ENCODE results near the gene MED26. TPM values are rescaled to one million over a fixed set of nuclear protein-coding genes. Genes with fewer than 3 reads are reported as not detected.
A peak's percentile ranks its signal among the peaks of the same experiment; 100 is the strongest.

MED26 gene
- total and polyA plus RNA-seq, 2 of the 13 experiments (the other 11 are each of a cell fraction or from before 2014, with no cell fraction given) = 3.5 to 3.8 TPM

DNA sequence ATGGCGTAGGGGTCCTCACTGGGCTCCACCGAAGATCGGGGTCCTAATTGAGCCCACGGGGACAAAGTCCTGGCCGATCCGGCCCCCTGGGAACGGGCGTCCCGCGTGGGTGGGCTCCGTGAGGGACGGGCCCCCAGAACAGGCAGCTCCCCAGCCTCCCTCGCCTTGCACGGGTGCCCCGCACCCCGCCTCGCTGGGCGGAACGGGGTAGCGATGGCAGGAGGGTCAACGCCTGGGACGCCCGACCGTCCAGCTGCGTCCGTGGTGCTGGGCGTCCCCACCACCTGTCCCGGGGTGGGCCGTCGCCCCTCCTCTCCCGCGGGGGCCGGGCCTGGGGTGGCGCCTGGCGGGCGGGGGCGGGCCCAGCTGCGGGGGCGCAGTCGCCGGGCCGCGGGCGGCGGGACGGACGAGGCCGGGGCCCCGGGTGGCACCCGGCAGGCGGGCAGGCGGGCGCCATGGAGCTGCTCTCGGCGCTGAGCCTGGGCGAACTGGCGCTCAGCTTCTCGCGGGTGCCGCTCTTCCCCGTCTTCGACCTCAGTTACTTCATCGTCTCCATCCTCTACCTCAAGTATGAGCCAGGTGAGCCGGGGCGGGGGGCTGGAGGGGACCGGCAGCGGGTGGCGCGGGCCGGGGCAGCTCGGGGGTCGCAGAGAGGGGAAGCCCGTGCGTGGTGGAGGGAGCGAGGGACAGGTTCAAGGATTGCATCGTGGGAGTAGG, 32.9 kb upstream of the MED26 start, which contains the start of gene TMEM38A (continued):
- TF ChIP-seq, protein P1, sequence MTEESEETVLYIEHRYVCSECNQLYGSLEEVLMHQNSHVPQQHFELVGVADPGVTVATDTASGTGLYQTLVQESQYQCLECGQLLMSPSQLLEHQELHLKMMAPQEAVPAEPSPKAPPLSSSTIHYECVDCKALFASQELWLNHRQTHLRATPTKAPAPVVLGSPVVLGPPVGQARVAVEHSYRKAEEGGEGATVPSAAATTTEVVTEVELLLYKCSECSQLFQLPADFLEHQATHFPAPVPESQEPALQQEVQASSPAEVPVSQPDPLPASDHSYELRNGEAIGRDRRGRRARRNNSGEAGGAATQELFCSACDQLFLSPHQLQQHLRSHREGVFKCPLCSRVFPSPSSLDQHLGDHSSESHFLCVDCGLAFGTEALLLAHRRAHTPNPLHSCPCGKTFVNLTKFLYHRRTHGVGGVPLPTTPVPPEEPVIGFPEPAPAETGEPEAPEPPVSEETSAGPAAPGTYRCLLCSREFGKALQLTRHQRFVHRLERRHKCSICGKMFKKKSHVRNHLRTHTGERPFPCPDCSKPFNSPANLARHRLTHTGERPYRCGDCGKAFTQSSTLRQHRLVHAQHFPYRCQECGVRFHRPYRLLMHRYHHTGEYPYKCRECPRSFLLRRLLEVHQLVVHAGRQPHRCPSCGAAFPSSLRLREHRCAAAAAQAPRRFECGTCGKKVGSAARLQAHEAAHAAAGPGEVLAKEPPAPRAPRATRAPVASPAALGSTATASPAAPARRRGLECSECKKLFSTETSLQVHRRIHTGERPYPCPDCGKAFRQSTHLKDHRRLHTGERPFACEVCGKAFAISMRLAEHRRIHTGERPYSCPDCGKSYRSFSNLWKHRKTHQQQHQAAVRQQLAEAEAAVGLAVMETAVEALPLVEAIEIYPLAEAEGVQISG (CRISPR knock-in tag; IDR thresholded peaks at IDR 0.05) = no peak
- TF ChIP-seq, protein P2, sequence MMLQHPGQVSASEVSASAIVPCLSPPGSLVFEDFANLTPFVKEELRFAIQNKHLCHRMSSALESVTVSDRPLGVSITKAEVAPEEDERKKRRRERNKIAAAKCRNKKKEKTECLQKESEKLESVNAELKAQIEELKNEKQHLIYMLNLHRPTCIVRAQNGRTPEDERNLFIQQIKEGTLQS (CRISPR knock-in tag; IDR thresholded peaks at IDR 0.05) = no peak
- no peak for TF ChIP-seq ZNF224 (CRISPR knock-in tag; IDR thresholded peaks at IDR 0.05)
- TF ChIP-seq ZNF749 (CRISPR knock-in tag; IDR thresholded peaks at IDR 0.05; ENCODE audit: borderline replicate concordance) = 0 out of 2 replicates have a peak, but pooled peaks have one; percentile 53
- TF ChIP-seq, protein P3, sequence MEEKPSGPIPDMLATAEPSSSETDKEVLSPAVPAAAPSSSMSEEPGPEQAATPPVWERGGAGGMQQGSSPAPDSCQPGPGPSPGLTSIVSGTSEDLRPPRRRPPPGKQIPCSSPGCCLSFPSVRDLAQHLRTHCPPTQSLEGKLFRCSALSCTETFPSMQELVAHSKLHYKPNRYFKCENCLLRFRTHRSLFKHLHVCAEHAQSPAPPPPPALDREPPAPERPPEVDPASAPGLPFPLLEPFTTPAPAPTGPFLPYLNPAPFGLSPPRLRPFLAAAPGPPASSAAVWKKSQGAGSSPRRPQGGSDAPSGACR (CRISPR knock-in tag; IDR thresholded peaks at IDR 0.05) = 0 out of 2 replicates have a peak, but pooled peaks have one; percentile 23
- TF ChIP-seq, protein P4, sequence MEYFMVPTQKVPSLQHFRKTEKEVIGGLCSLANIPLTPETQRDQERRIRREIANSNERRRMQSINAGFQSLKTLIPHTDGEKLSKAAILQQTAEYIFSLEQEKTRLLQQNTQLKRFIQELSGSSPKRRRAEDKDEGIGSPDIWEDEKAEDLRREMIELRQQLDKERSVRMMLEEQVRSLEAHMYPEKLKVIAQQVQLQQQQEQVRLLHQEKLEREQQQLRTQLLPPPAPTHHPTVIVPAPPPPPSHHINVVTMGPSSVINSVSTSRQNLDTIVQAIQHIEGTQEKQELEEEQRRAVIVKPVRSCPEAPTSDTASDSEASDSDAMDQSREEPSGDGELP (IDR thresholded peaks at IDR 0.05; ENCODE audit: borderline replicate concordance, low read depth) = peak; percentile 68; the same call in 1 of the 2 replicates
- no peak for TF ChIP-seq ARHGAP35 (CRISPR knock-in tag; IDR thresholded peaks at IDR 0.05; ENCODE audit: borderline replicate concordance)
- TF ChIP-seq GABPA (IDR thresholded peaks at IDR 0.05; ENCODE audit: low read depth, low read length) = no peak
- TF ChIP-seq GABPA (CRISPR knock-in tag; IDR thresholded peaks at IDR 0.05; ENCODE audit: low read depth) = no peak
- TF ChIP-seq, protein P5, sequence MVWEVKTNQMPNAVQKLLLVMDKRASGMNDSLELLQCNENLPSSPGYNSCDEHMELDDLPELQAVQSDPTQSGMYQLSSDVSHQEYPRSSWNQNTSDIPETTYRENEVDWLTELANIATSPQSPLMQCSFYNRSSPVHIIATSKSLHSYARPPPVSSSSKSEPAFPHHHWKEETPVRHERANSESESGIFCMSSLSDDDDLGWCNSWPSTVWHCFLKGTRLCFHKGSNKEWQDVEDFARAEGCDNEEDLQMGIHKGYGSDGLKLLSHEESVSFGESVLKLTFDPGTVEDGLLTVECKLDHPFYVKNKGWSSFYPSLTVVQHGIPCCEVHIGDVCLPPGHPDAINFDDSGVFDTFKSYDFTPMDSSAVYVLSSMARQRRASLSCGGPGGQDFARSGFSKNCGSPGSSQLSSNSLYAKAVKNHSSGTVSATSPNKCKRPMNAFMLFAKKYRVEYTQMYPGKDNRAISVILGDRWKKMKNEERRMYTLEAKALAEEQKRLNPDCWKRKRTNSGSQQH (CRISPR knock-in tag; IDR thresholded peaks at IDR 0.05; ENCODE audit: low read depth) = no peak
- TF ChIP-seq, protein P6, sequence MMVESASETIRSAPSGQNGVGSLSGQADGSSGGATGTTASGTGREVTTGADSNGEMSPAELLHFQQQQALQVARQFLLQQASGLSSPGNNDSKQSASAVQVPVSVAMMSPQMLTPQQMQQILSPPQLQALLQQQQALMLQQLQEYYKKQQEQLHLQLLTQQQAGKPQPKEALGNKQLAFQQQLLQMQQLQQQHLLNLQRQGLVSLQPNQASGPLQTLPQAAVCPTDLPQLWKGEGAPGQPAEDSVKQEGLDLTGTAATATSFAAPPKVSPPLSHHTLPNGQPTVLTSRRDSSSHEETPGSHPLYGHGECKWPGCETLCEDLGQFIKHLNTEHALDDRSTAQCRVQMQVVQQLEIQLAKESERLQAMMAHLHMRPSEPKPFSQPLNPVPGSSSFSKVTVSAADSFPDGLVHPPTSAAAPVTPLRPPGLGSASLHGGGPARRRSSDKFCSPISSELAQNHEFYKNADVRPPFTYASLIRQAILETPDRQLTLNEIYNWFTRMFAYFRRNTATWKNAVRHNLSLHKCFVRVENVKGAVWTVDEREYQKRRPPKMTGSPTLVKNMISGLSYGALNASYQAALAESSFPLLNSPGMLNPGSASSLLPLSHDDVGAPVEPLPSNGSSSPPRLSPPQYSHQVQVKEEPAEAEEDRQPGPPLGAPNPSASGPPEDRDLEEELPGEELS (CRISPR knock-in tag; IDR thresholded peaks at IDR 0.05) = no peak
